ENCODE results near the gene WDR86.

DNA sequence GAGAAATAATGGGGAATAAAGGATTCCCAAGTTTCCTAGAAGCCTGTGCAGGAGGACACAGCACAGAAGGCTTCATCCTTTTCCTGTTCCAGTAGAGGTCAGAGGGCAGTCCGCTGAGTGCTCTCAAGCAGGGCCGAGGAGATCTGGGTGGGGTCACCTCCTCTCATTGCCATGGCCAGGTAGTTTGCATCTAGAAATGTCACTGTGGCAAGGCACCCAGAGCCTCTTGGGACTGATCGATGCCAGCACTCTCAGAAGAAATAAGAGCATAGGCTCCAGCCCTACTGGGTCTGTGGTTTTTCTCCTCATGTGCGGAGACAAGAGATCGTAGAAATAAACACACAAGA lies 60.4 kb downstream of the WDR86 start:
- TF ChIP-seq EZH2 (IDR thresholded peaks at IDR 0.05) = no peak
- TF ChIP-seq POLR2AphosphoS5 (IDR thresholded peaks at IDR 0.05; ENCODE audit: borderline replicate concordance, low read depth, low read length) = no peak

All from SK-N-MC (cell line).